Neural progenitor cell (in vitro differentiated cells): ENCODE results near the gene PDCD7. TPM values are rescaled to one million over a fixed set of nuclear protein-coding genes. Genes with fewer than 3 reads are reported as not detected.

Experiments used
- DNase-seq: peaks from one replicate; pipeline ENCODE4 v3.0.0-alpha.2; 2016; ENCODE audit warnings: low spot score
- H2AFZ ChIP-seq: fragments of 200-600 bp; sonication (generic); replicated peaks from 2 replicates; pipeline ENCODE4 v1.6.1; 2016; ENCODE audit warnings: antibody characterized with exemption
- H3F3A ChIP-seq: fragments of 200-600 bp; sonication (generic); 2 replicates; pipeline ENCODE4 v1.6.1; 2016; ENCODE audit warnings: antibody characterized with exemption, low read depth
- H3K27ac ChIP-seq: fragments of 200-600 bp; sonication (generic); 2 replicates; pipeline ENCODE4 v1.5.1; 2016; ENCODE audit warnings: mild to moderate bottlenecking
- H3K27me3 ChIP-seq: fragments of 200-600 bp; sonication (generic); 2 replicates; pipeline ENCODE4 v1.6.1; 2016; ENCODE audit warnings: mild to moderate bottlenecking, moderate library complexity
- H3K36me3 ChIP-seq: fragments of 200-600 bp; sonication (generic); 2 replicates; pipeline ENCODE4 v1.5.1; 2016
- H3K4me1 ChIP-seq: fragments of 200-600 bp; sonication (generic); 2 replicates; pipeline ENCODE4 v1.6.1; 2016; ENCODE audit warnings: mixed run types
- H3K4me2 ChIP-seq: fragments of 200-600 bp; sonication (generic); 2 replicates; pipeline ENCODE4 v1.6.1; 2016
- H3K4me3 ChIP-seq: fragments of 200-600 bp; sonication (generic); 2 replicates; pipeline ENCODE4 v1.5.1; 2016
- H3K79me2 ChIP-seq: fragments of 200-600 bp; sonication (generic); 2 replicates; pipeline ENCODE4 v1.6.1; 2016; ENCODE audit warnings: low read depth
- H3K9ac ChIP-seq: fragments of 200-600 bp; sonication (generic); 2 replicates; pipeline ENCODE4 v1.6.1; 2016
- H3K9me3 ChIP-seq: fragments of 200-600 bp; sonication (generic); 2 replicates; pipeline ENCODE4 v1.5.1; 2016; ENCODE audit warnings: low read depth
- H4K20me1 ChIP-seq: fragments of 200-600 bp; sonication (generic); 2 replicates; pipeline ENCODE4 v1.6.1; 2016; ENCODE audit warnings: low read depth
- H3K27ac Mint-ChIP-seq: 3 replicates; pipeline ENCODE4 v1.8.0; 2021; ENCODE audit warnings: mixed read lengths
- H3K27me3 Mint-ChIP-seq: 2 replicates; pipeline ENCODE4 v1.8.0; 2022; ENCODE audit warnings: low read depth, mild to moderate bottlenecking, inconsistent platforms, moderate library complexity, mixed read lengths; ENCODE audit not compliant: insufficient read depth
- H3K36me3 Mint-ChIP-seq: 3 replicates; pipeline ENCODE4 v1.8.0; 2021; ENCODE audit warnings: mixed read lengths
- H3K4me1 Mint-ChIP-seq: 3 replicates; pipeline ENCODE4 v1.8.0; 2021; ENCODE audit warnings: mixed read lengths
- H3K4me3 Mint-ChIP-seq: 3 replicates; pipeline ENCODE4 v1.8.0; 2021; ENCODE audit warnings: mild to moderate bottlenecking, moderate library complexity, mixed read lengths
- H3K9me3 Mint-ChIP-seq: 3 replicates; pipeline ENCODE4 v1.8.0; 2020; ENCODE audit warnings: mixed read lengths
- CTCF ChIP-seq: fragments of 200-600 bp; sonication (generic); IDR thresholded peaks from 2 replicates; pipeline ENCODE4 v1.5.1; 2017; ENCODE audit warnings: antibody characterized with exemption, mild to moderate bottlenecking
- EZH2 ChIP-seq: fragments of 200-600 bp; sonication (generic); IDR thresholded peaks from 2 replicates; pipeline ENCODE4 v1.6.1; 2017; ENCODE audit warnings: antibody characterized with exemption, mild to moderate bottlenecking, moderate library complexity
- EZH2phosphoT487 ChIP-seq: fragments of 200-600 bp; sonication (generic); IDR thresholded peaks from 2 replicates; pipeline ENCODE4 v1.6.1; 2017; ENCODE audit warnings: antibody characterized with exemption
- total RNA-seq: library from RNA; depleted of rRNA; stranded (reverse); fragments of >200 nt; gene quantifications from 2 replicates; pipeline ENCODE4 v1.2.3, GENCODE V29; 2015; ENCODE audit warnings: low replicate concordance

PDCD7 gene
- total RNA-seq, 1 donor from 2014 or later = 24.7 TPM

- Histone ChIP-seq H3K27me3 (peaks cover 46% of the 10 kb centered on the region), H3K79me2 (no peaks in the 10 kb centered on the region), H3K9me3 (no peaks in the 10 kb centered on the region), H2AFZ (no peak overlapping the region), H3K36me3 (no peaks in the 10 kb centered on the region), H3K27ac (no peak overlapping the region), H3K4me2 (no peak overlapping the region), H4K20me1 (peaks cover 38% of the 10 kb centered on the region), H3K9ac (no peak overlapping the region), H3F3A (peaks cover 45% of the 10 kb centered on the region), H3K4me1 (peaks cover 59% of the 10 kb centered on the region), H3K4me3 (no peak overlapping the region)
- Mint-ChIP-seq H3K36me3 (no peaks in the 10 kb centered on the region), H3K27me3 (peaks cover 20% of the 10 kb centered on the region), H3K9me3 (no peaks in the 10 kb centered on the region), H3K4me1 (peaks cover 63% of the 10 kb centered on the region), H3K4me3 (no peak overlapping the region), H3K27ac (no peak overlapping the region)
- TF ChIP-seq EZH2 (no peak), CTCF (no peak), EZH2phosphoT487 (no peak)
- no peak for DNase-seq
Measured at GRCh38 chr15:65086680-65087111, 46.9 kb downstream of the PDCD7 start.

- H3K27ac Mint-ChIP-seq = peak overlapping the region; percentile 46
- H3K4me3 Mint-ChIP-seq = peak overlapping the region; percentile 8
- TF ChIP-seq EZH2phosphoT487 (no peak), CTCF (peak; percentile 66)
- peaks cover 20% of the 10 kb centered on the region for H3K27me3 Mint-ChIP-seq
- H3K79me2 ChIP-seq = no peaks in the 10 kb centered on the region
- H3K9me3 ChIP-seq = no peaks in the 10 kb centered on the region
- H4K20me1 ChIP-seq = peaks cover 42% of the 10 kb centered on the region
- no peak overlapping the region for H2AFZ ChIP-seq
- peaks cover 65% of the 10 kb centered on the region for H3K4me1 ChIP-seq
- DNase-seq = peak; percentile 71
- no peak overlapping the region for H3K4me2 ChIP-seq
- no peaks in the 10 kb centered on the region for H3K36me3 Mint-ChIP-seq
- peaks cover 52% of the 10 kb centered on the region for H3K27me3 ChIP-seq
- no peaks in the 10 kb centered on the region for H3K9me3 Mint-ChIP-seq
- H3K4me1 Mint-ChIP-seq = peaks cover 69% of the 10 kb centered on the region
- peaks cover 51% of the 10 kb centered on the region for H3F3A ChIP-seq
- no peaks in the 10 kb centered on the region for H3K36me3 ChIP-seq
- H3K9ac ChIP-seq = no peak overlapping the region
- no peak overlapping the region for H3K4me3 ChIP-seq
- H3K27ac ChIP-seq = no peak overlapping the region
Measured at GRCh38 chr15:65085990-65086679, 47.5 kb downstream of the PDCD7 start.

GRCh38 chr15:65085207-65085753 is 48.3 kb downstream of the PDCD7 start:
- Histone ChIP-seq H3K36me3 (no peaks in the 10 kb centered on the region), H3K9ac (no peak overlapping the region), H3K79me2 (no peaks in the 10 kb centered on the region), H3K9me3 (no peaks in the 10 kb centered on the region), H4K20me1 (peaks cover 42% of the 10 kb centered on the region), H3K4me1 (peaks cover 70% of the 10 kb centered on the region), H2AFZ (no peak overlapping the region), H3K4me2 (no peak overlapping the region), H3K27me3 (peaks cover 60% of the 10 kb centered on the region), H3F3A (peaks cover 58% of the 10 kb centered on the region), H3K4me3 (no peak overlapping the region), H3K27ac (no peak overlapping the region)
- Mint-ChIP-seq H3K27ac (peak overlapping the region; percentile 86), H3K4me1 (peaks cover 75% of the 10 kb centered on the region), H3K4me3 (no peak overlapping the region), H3K9me3 (no peaks in the 10 kb centered on the region), H3K36me3 (no peaks in the 10 kb centered on the region), H3K27me3 (peaks cover 25% of the 10 kb centered on the region)
- TF ChIP-seq EZH2 = no peak
- no peak for DNase-seq
